GM12864 (cell line): ENCODE measurements around the gene PLEKHG1.

Experiments used
- DNase-seq: peaks from one replicate; pipeline ENCODE4 v3.0.0-alpha.2; 2011; ENCODE audit warnings: low read depth
- H3K4me3 ChIP-seq: 2 replicates; pipeline ENCODE4 v1.5.1; 2011; ENCODE audit warnings: mild to moderate bottlenecking, low read depth, low read length, control low read depth
- CTCF ChIP-seq: IDR thresholded peaks from 2 replicates; pipeline ENCODE4 v1.5.1; 2011; ENCODE audit warnings: low read depth, mild to moderate bottlenecking, moderate library complexity, low read length, control low read depth, inconsistent platforms; ENCODE audit errors: missing control alignments

The PLEKHG1 gene

GRCh38 chr6:150598858-150599198, 857 bp upstream of the PLEKHG1 start:
- TF ChIP-seq CTCF = no peak
- H3K4me3 ChIP-seq = no peak overlapping the region; the same call in 1 of the 2 replicates
- no peak for DNase-seq

GRCh38 chr6:150600010-150600300, 270 bp downstream of the PLEKHG1 start:
- no peak for TF ChIP-seq CTCF
- DNase-seq = no peak
- H3K4me3 ChIP-seq = peak overlapping the region; percentile 66

DNA sequence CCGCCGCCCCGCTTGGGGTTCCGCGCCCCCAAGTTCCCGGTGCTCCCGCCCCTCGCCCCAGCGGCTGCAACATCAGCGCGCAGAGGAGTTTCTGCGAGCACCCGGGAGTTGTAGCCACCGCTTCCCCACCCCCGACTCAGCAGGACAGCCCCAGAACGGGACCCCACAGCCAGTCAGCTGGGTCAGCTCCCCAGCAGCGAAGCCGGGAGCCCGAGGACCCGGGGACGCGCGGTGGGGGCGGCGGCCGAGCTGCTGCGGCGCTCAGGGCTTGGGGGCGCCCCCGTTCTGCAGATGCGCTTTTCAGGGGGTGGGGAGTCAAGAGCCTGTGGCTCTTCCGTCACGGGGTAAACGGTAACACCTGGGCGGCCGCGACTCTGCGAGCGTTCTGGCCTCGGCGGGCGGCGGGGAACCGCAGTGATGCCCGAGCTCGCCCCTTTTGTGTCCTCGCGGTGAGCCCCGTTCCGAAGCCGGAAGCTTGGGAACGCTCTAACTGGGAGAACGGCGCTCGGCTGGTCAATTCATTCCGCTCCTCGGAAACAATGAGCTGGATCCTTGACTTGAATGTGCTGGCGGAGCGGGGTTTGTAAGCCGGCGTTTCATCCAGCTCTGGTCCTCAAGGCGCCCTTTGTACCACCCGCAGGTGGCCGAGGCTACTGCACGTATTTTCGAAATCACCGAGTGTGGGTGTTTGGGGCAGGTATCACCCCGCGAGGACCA, 774 bp downstream of the PLEKHG1 start:
- DNase-seq = no peak
- peak overlapping the region; percentile 66 for H3K4me3 ChIP-seq
- peak; percentile 53 for TF ChIP-seq CTCF

GRCh38 chr6:150601439-150601838, 1.8 kb downstream of the PLEKHG1 start:
- no peak overlapping the region for H3K4me3 ChIP-seq
- DNase-seq = no peak
- TF ChIP-seq CTCF = no peak

GRCh38 chr6:150603176-150603575, 3.5 kb downstream of the PLEKHG1 start:
- no peak for TF ChIP-seq CTCF
- DNase-seq = no peak
- H3K4me3 ChIP-seq = no peak overlapping the region

DNA sequence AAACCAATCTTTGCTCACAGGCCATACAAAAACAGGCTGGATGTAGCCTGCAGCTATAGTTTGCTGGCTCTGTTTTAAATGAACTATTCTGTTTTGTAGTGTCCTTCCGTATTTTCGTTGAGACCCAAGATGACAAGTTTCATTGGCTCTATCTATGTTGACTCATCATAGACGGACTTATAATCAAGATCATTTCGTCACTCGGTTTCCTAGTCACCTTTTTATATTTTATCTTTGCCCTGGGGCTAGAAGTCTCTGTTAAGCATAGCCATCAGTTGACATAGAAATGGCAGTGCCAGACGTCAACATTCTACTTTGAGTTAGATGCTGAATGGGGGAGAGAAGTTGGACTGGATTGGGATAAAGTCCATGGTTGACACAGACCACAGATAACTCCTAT, 4.8 kb downstream of the PLEKHG1 start:
- no peak overlapping the region for H3K4me3 ChIP-seq
- no peak for DNase-seq
- no peak for TF ChIP-seq CTCF

- no peak overlapping the region for H3K4me3 ChIP-seq
- TF ChIP-seq CTCF = no peak
- DNase-seq = no peak
These were observed 5.6 kb downstream of the PLEKHG1 start for GRCh38 chr6:150605333-150605732.
